GM19452 (cell line): ENCODE data around the gene KLHL8.
A peak's percentile ranks its signal among the peaks of the same experiment; 100 is the strongest.

Experiments
- ATAC-seq: cut with Tn5 transposase; IDR thresholded peaks from one replicate; pipeline ENCODE4 v1.9.1; 2021; ENCODE audit not compliant: unreplicated experiment

The KLHL8 gene

DNA sequence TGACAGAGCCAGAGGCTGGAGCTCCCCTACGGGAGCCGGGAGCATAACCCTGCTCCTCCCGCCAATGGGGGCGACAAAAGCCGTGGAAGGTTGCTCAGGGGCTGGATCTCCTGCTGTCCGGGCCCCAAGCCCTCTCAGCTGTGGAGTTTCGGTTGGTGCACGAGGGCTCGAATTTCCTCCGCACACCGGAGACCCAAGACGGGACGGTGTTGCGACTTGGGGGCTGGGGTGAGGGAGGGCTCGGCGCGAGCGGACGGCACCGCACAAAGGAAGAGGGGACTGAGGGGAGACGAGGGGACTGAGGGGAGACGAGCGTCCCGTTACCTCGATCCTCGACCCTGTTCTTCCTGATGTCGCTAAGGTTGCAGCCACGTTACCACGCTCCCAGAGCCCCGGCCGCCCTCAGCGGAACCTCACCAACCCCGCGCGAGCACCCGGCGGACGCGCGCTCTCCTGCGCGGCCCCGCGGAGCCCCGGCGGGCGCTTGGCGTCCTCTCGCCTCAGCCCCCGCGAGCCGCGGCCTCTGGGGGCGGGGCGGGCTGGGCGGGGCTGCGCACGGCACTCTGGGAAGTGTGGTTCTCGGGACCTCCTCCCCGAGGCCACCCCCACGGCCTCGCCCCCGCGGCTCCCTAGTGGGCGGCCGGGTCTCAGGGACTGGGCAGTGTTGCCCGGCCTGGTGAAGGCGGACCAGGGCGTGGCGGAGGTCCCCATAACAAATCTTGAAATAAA, at the start of gene KLHL8:
TSS of gene KLHL8 (minus strand) at position 525 of the 729 bp plus-strand sequence. CDS start 25,079 bp downstream, outside the sequence.
- peak; percentile 93 for ATAC-seq

DNA sequence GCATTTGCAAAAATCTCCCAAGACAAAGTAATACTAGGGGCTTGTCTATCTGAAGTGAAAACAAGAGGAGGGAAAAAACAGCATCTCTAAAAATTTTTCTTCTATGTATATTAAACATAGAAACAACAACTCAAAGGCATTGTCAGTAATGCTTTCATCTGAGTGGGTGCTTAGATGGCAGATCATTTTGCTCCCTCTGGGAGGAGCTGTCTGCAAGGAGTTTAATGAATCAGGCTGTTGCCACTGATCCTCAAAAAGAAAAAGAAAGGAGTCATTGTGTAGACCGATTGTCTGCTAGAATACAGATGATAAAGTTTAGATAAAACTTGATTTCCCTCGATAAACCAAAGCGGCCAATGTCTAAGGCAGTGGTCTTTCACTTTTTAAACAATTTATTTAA, 49.7 kb upstream of the KLHL8 start:
- no peak for ATAC-seq

DNA sequence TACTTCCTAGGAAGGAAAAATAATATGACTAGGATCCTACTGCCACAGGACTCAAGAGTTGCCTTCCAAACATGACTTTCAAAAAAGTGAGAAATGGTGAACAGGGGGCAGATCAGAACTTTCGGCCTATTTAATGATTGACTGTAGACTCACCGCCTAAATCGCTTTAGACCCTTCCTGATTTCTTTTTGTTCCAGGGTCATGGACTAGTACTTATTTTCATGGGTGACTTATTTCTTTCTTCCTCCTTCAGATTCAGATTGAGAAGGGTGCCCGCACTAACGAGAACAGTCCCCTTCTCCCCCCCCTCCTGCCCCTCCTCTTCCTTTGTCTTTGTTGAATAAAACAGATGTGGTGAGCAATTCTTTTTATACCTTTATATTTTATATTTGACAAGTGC, 48.0 kb upstream of the KLHL8 start:
- no peak for ATAC-seq

DNA sequence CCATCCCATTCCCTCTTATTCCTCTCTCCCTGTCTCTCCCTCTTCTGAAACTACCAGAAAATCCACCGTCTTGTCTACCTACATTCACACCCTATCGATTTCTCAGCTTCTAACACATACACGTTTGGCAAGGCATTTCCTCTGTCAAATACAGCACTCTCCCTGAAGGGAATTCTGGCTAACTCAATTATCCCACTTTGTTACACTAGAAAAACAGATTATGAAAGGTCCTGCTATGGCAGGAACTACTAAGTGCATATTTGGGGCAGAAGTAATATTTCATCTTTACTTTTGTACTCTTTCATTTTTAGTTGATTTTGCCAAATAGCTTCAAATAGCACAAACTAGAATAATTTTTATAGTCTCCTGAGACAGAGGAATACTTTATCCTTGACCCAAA, 46.6 kb upstream of the KLHL8 start:
- no peak for ATAC-seq

DNA sequence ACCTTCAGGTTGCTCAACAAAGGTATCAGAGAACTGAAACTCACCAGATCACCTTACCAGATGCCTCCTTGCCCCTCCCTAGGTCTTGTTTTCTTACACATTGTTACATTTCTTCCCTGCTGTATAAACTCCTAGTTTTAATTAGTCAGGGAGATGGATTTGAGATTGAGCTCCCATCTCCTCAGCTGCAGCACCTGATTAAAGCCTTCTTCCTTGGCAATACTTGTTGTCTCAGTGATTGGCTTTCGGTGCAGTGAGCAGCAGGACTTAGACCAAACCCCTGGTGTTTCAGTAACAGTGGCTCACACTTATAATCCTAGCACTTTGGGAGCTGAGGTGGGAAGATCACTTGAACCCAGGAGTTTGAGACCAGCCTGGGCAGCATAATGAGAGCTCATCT, 42.5 kb upstream of the KLHL8 start:
- ATAC-seq, result no peak

DNA sequence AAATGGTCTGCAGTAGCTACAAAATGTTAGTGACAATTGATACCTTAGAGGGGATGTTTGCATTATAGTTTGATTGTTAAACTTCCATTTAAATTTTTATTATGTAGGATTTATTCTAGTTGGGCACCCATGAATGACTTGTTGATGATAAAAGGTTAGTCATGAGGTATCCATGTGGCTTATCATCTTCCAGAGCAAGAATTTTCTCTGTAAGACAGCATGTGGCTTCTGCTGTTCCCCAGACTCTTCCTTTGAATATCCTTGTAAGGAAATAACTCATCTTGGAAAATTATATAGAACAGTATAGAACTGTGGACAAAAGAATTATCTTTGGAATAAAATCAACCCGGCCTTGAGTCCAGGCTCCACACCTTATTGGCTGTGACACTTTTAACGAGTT, 40.1 kb upstream of the KLHL8 start:
- ATAC-seq, result no peak

DNA sequence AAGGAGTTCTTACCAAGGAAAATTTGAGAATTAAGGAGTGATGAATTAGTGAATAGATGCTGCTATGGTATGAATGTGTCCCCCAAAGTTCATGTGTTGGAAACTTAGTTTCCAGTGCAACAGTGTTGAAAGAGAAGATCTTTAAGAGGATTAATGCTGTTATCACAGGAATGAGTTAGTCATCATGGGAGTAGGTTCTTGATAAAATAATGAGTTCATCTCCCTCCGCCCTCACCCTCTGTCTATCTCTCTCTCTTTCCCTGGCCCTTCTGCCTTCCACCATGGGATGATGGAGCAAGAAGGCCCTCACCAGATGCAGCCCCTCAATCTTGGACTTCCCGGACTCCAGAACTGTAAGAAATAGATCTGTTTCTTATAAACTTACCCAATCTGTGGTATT, 38.3 kb upstream of the KLHL8 start:
- ATAC-seq, result no peak

DNA sequence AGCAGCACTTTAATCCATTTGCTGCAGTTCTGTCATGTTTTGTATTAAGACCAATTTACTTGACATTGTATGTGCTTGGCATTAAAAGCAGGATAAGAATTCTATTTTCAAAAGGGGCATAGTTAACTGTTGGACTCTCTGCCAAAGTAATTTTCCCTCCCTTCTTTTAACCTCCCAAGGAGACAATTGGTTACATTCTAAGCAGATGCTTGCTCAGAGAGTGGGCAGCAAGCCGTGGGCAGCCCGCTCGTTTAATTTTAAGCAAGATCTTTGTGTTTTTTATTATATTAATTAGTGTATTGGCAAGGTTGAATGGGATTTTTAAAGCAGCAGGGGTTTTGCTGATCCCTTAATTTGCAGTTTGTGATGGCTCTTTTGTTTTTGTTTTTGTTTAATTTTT, 37.1 kb upstream of the KLHL8 start:
- ATAC-seq, result no peak

DNA sequence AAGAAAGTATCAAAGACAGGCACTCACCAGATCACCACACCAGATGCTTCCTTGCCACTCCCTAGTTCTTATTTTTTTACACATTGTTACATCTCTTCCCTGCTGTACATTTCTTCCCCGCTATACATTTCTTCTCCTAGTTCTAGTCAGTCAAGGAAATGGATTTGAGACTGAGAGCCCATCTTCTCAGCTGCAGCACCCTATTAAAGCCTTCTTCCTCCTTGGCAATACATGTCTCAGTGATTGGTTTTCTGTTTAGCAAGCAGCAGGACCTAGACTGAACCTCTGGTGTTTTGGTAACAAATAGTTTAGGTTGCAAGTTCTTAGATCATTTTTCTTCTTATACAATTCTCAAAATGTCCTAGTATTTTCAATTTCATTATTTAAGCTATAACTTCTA, 35.3 kb upstream of the KLHL8 start:
- no peak for ATAC-seq

DNA sequence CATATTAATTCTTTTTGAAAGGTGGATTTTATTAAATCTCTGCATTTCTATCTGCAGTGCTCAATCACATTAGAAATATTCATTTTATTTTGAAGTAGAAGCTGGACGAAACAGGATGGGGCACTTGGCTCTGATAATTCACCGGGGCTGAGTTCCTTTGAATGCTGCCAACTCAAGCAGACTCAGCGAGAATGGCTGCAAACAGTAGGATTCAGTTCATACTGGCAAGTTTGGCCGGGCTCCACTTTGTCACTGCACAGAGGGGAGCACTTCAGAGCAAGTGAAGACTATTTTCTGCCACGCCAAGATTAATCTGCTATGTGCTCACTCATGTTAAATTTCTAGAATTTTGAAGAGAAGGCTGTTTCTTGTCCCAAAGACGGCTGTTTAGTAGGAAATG, 30.7 kb upstream of the KLHL8 start:
- ATAC-seq, result no peak

DNA sequence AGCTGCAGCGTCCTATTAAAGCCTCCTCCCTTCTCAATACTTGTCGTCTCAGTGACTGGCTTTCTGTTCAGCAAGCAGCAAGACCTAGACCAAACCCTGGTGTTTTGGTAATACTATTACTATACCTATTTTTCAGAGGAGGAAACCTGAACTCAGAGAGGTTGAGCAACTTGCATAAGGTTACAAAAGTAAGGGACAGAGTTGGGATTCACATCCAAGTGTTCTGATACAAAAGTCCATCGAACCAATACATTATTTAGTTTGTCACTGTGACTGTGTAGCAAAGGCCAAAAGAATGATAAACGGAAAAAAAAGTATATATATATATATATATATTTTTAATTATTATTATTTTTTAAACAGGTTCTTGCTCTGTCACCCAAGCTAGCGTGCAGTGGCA, 29.9 kb upstream of the KLHL8 start:
- no peak for ATAC-seq

DNA sequence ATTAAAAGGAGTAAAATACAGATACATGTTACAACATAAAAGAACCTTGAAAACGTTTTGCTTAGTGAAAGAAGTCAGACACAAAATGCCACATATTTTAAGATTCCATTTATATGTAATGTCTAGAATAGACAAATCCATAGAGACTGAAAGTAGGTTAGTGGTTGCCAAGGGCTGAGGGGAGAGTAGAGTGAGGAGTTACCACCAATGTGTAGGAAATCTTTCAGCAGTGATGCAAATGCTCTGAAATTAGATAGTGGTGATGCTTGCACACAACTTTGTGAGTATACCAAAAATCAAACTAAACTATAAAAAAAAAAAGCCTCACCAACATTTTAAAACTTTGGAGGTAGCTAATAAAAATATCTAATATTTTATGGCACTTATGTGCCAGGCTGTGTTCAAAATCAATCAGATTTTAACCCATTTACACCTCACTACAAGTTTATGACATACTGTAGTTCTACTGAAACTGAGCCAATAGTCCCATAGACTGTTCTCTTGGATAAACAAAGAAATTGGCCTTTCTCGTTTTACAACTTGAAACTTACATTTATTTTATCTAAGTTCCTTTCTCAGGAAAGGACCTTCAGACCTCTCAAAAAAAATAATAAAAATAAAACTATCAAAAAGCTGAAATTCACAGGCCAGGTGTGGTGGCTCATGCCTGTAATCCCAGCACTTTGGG, 29.1 kb upstream of the KLHL8 start:
- no peak for ATAC-seq

DNA sequence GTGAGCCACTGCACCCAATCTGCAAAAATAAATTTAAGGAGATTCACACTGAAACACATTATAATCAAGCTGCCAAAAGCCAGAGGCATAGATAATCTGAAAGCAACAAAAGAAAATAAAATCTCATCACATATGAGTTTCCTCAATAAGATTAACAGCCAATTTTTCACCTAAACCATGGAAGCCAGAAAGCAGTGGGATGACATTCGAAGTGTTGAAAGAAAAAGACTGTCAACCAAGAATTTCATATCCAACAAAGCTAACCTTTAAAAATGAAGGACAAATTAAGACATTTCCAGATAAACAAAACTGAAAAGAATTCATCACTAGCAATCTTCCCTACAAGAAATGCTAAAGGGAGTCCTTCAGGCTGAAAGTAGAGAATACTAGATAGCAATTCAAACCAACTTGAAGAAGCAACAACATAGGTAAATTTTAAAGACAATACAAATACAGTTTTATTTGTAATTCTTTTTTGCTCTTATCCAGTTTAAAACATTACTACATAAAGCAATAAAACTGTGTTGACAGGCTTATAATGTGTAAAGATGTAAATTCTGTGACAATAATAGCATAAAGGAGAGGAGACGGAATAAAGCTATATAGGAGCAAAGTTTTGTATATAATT, 23.1 kb upstream of the KLHL8 start:
- no peak for ATAC-seq

DNA sequence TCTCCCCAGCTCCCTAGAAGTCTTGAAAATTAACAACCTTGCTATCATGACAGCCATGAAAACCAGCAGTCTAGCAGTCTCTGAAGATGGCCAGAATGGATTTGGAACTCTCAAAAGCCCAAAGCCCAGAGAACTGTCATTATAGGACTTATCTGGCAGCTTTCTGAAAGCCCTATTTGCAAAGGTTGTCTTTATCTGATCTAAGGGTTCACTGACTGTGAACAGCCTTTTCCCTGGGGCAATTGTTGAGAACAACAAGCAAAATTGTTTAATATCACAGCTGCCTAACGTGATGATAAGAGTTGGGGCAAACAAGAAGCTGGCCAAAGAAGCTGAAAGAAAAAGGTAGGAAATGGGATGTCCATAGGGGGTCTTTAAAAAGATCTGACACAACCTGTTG, 20.9 kb upstream of the KLHL8 start:
- no peak for ATAC-seq

DNA sequence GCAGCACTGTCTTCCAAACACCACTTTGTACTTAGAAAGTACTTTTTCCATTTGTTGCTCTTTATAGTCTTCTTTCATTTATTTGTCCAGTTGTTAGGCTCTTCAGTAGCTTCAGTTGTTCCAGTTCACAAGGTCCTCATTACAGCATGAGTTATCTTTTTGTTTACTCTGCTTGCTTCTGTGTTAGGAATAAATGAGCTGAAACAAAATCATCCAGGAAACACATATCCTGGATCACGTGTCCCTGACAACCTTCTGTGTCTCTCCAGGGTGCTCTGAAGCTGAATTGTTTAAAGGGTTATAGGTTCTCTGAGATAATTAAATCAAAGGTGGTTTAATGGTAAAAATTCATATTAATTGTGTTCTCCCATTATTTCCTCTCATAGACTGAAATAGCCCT, 19.9 kb upstream of the KLHL8 start:
- no peak for ATAC-seq

DNA sequence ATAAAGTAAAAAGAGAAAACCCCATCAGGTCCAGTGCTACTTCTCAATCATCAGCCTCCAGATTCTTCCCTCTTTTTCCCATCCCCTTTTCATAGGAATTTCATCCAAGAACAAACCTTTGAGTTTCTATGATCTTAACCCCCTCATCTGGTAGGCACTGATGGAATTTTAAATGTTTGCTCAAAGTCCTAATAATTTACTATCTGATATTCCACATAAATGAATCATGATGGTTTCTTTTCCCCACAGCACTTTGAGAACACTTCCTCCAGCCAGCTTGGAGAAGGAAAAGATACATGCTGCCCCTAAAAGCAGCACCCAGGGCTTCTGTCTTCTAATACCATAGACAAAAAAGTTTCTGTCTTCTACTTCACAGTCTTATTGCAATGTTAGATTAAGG, 19.4 kb upstream of the KLHL8 start:
- ATAC-seq, result no peak

DNA sequence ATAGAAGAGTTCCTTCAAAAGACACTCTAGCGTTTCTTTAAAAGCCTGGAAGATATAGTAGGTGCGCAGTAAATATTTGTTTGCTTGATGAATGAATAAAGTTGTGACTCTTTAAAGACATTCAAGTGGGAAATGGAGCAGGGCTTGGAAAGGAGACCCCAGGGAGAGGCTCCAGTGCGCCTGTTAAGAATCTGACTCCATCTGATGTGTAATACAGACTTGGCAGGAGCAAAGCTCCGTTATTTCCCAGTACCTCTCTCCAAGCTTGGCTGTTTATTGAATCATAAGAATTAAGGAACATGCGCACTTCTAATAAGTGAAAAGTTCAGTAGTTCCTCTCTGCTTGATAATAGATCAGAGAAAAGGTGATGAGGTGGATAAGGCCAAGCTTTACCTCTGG, 18.8 kb upstream of the KLHL8 start:
- ATAC-seq, result no peak

DNA sequence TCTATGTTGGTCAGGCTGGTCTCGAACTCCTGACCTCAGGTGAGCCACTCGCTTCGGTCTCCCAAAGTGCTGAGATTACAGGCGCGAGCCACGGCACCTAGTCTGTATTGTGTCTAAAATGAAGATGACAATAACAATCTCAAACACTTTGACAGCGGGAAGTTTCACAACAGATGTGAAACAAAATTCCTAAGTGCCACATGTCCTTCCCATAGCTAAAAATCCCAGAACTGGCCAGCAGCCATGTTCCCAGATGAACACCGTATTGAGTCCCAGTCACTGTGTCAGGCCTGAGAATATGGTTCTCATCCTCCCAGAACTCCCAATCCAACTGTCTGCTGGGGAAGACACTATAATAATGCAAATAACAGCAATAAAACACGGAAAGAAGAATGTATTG, 16.4 kb upstream of the KLHL8 start:
- no peak for ATAC-seq

DNA sequence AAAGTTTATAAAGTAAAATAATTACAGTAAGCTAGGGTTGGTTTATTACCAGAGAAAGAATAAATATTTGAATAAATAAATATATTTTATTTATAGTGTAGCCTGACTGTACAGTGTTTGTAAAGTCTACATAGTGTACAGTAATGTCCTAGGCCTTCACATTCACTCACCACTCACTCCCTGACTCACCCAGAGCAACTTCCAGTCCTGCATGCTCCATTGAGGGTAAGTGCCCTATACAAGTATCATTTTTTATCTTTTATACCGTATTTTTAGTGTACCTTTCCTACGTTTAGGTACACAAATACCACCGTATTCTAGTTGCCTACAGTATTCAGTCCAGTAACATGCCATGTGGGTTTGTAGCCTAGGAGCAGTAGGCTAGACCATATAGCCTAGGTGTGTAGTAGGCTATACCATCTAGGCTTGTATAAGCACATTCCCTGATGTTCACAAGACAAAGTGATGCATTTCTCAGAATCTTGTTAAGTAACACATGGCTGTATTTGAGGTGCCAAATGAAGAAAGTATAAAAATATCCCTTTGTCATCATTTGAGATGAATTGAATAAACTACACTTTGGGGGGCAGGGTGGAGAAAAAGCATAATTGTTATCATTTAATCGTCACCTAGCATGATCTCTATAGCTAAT, 14.7 kb upstream of the KLHL8 start:
- ATAC-seq, result no peak

DNA sequence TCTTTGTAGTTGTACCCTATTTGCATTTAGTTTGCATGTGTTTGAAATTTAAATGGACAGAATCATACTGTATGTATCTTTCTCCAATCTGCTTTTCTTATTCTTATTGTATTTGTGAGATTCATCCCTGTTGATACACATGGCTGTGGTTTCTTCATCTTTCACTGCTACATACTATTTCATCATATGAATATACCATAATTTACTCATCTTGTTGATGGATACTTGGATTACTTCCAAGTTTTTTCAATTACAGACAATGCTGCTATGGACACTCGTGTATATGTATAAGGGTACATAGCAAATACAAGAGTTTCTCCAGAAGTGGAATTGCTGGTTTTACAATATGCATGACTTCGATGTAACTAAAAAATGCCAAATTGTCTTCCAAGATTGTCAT, 11.8 kb upstream of the KLHL8 start:
- no peak for ATAC-seq

DNA sequence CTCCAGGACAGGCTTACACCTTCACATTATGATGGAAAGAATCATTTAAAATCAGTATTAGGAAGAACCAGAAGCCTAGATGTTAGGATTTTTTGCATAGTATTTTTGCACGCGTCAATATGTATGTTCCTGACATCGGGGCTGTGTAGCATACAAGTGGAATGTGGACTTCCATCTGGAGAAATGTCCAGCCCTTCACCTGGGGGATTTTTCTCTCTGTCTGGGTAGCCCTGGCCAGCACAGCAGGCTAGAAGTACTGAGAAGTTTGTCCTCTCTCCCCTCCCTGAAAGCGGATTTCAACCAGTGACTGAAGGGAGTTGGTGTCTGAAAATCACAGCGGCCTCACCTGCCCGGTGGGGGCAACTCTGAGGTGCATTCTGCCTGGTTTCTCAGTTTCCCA, 10.4 kb upstream of the KLHL8 start:
- no peak for ATAC-seq

DNA sequence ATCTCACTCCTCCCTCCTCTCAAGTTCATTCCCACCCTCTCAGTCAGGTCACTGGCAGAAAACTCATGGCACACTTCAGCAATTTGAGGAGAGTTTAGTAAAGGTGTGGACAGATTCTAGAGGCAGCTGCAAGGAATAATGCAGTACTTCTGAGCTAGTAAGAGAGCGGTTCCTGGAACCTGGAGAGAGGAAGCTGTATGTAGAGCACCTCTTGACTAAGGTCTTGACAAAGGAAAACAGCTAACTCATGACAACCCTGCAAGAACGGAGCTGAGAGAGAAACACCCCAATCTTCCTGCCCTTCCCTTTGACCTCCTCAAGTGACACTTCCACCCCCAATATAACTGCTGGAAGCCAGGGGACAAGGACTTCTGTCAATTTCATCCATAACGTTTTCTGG, 9.6 kb upstream of the KLHL8 start:
- no peak for ATAC-seq
